ENCODE results near the gene EDC3. TPM values are rescaled to one million over a fixed set of nuclear protein-coding genes. Genes with fewer than 3 reads are reported as not detected.

EDC3 gene
- total RNA-seq, 1 donor from 2014 or later: 51.2 TPM

GRCh38 chr15:74626752-74627692 lies 68.8 kb downstream of the EDC3 start:
- intact Hi-C loops (cut with micrococcal nuclease): no loop called here

- intact Hi-C loops (cut with micrococcal nuclease): no loop called here
These were observed 69.5 kb downstream of the EDC3 start for GRCh38 chr15:74626336-74626735.

GRCh38 chr15:74625693-74626092 lies 70.1 kb downstream of the EDC3 start:
- intact Hi-C loops (cut with micrococcal nuclease): no loop called here

- intact Hi-C loops (cut with micrococcal nuclease): no loop called here
These were observed 71.7 kb downstream of the EDC3 start for GRCh38 chr15:74624020-74624602.

GRCh38 chr15:74622758-74623157 lies 73.1 kb downstream of the EDC3 start:
- intact Hi-C loops (cut with micrococcal nuclease): no loop called here

- intact Hi-C loops (cut with micrococcal nuclease): loop anchor here (1.0 to 2.0 kb wide), 4 partner anchors 13 to 328 kb away; no protein-coding TSS in a partner anchor
These were observed 73.9 kb downstream of the EDC3 start for GRCh38 chr15:74621936-74622335.

- intact Hi-C loops (cut with micrococcal nuclease): loop anchor here (1.0 to 2.0 kb wide), 4 partner anchors 13 to 329 kb away; no protein-coding TSS in a partner anchor
These were observed 74.3 kb downstream of the EDC3 start for GRCh38 chr15:74621546-74621920.

GRCh38 chr15:74620636-74621545 lies 74.9 kb downstream of the EDC3 start:
- intact Hi-C loops (cut with micrococcal nuclease): loop anchor here (1.0 to 2.0 kb wide), 4 partner anchors 14 to 329 kb away; no protein-coding TSS in a partner anchor

- intact Hi-C loops (cut with micrococcal nuclease): loop anchor here (2.0 to 10.0 kb wide), 2 partner anchors 15 to 585 kb away; partner anchors contain the start of gene C15orf39
These were observed 75.7 kb downstream of the EDC3 start for GRCh38 chr15:74619916-74620635.

- intact Hi-C loops (cut with micrococcal nuclease): loop anchor here (10.0 kb wide), 1 partner anchor 586 kb away; the partner anchor contains the start of gene C15orf39
These were observed 76.8 kb downstream of the EDC3 start for GRCh38 chr15:74618841-74619596.

GRCh38 chr15:74616996-74617395 lies 78.8 kb downstream of the EDC3 start:
- intact Hi-C loops (cut with micrococcal nuclease): loop anchor here (10.0 kb wide), 1 partner anchor 588 kb away; the partner anchor contains the start of gene C15orf39

- intact Hi-C loops (cut with micrococcal nuclease): loop anchor here (10.0 kb wide), 1 partner anchor 588 kb away; the partner anchor contains the start of gene C15orf39
These were observed 79.4 kb downstream of the EDC3 start for GRCh38 chr15:74616366-74616939.

- intact Hi-C loops (cut with micrococcal nuclease): loop anchor here (1.0 to 10.0 kb wide), 7 partner anchors 17 to 621 kb away; partner anchors contain the start of genes ARID3B, C15orf39, EDC3 and PML
These were observed 80.1 kb downstream of the EDC3 start, which contains the start of gene CLK3 for GRCh38 chr15:74615508-74616365. CLK3 (plus strand) TSS chr15:74615836; CDS start chr15:74619197, 3,361 bp downstream.

- intact Hi-C loops (cut with micrococcal nuclease): loop anchor here (1.0 to 10.0 kb wide), 8 partner anchors 17 to 1012 kb away; partner anchors contain the start of genes ARID3B, C15orf39, EDC3 and PML
These were observed 80.9 kb downstream of the EDC3 start for GRCh38 chr15:74614744-74615507.

GRCh38 chr15:74613953-74614743 lies 81.7 kb downstream of the EDC3 start:
- intact Hi-C loops (cut with micrococcal nuclease): loop anchor here (2.0 to 10.0 kb wide), 3 partner anchors 175 to 1013 kb away; partner anchors contain the start of genes C15orf39 and SNUPN
